Measurements from ENCODE around the gene TNFSF13.

TNFSF13 gene

GRCh38 chr17:7575481-7575883, 16.9 kb downstream of the TNFSF13 start:
- no peak for DNase-seq

GRCh38 chr17:7575959-7576358, 17.4 kb downstream of the TNFSF13 start:
- no peak for DNase-seq

GRCh38 chr17:7576432-7576937, 17.9 kb downstream of the TNFSF13 start:
- DNase-seq: no peak

- no peak for DNase-seq
Observed at GRCh38 chr17:7577327-7578199, 19.0 kb downstream of the TNFSF13 start.

GRCh38 chr17:7579001-7579833, 20.7 kb downstream of the TNFSF13 start, which contains the start of gene CD68:
Gene CD68 (plus strand): TSS chr17:7579638. CDS start chr17:7579678, 40 bp downstream.
- DNase-seq: peak; percentile 64 to 69

- no peak for DNase-seq
Observed at GRCh38 chr17:7579834-7580603, 21.5 kb downstream of the TNFSF13 start.

GRCh38 chr17:7580604-7581575, 22.3 kb downstream of the TNFSF13 start:
- no peak for DNase-seq

GRCh38 chr17:7582396-7583252, 24.1 kb downstream of the TNFSF13 start:
- no peak for DNase-seq

- peak; percentile 90 to 94 for DNase-seq
Observed at GRCh38 chr17:7583253-7584109, 24.9 kb downstream of the TNFSF13 start, which contains the start of gene MPDU1. Gene MPDU1 (plus strand): TSS chr17:7583852. CDS start chr17:7583863, 11 bp downstream.

- no peak for DNase-seq
Observed at GRCh38 chr17:7586673-7587419, 28.3 kb downstream of the TNFSF13 start.

GRCh38 chr17:7587420-7588151, 29.0 kb downstream of the TNFSF13 start:
- DNase-seq: no peak

- no peak for DNase-seq
Observed at GRCh38 chr17:7588553-7589203, 30.1 kb downstream of the TNFSF13 start.

- peak; percentile 57 to 66 for DNase-seq
Observed at GRCh38 chr17:7589204-7589868, 30.8 kb downstream of the TNFSF13 start.

- no peak for DNase-seq
Observed at GRCh38 chr17:7589891-7590691, 31.5 kb downstream of the TNFSF13 start, which contains the start of gene SOX15. Gene SOX15 (minus strand): TSS chr17:7590094. CDS start chr17:7589676, 418 bp downstream.

- no peak for DNase-seq
Observed at GRCh38 chr17:7590743-7591142, 32.2 kb downstream of the TNFSF13 start.

GRCh38 chr17:7591596-7591995, 33.0 kb downstream of the TNFSF13 start:
- no peak for DNase-seq
